ENCODE data around the gene SLC43A1. TPM values are rescaled to one million over a fixed set of nuclear protein-coding genes. Genes with fewer than 3 reads are reported as not detected.

SLC43A1 gene
- total RNA-seq, 1 experiment from 2014 or later, result 11.8 TPM

DNA sequence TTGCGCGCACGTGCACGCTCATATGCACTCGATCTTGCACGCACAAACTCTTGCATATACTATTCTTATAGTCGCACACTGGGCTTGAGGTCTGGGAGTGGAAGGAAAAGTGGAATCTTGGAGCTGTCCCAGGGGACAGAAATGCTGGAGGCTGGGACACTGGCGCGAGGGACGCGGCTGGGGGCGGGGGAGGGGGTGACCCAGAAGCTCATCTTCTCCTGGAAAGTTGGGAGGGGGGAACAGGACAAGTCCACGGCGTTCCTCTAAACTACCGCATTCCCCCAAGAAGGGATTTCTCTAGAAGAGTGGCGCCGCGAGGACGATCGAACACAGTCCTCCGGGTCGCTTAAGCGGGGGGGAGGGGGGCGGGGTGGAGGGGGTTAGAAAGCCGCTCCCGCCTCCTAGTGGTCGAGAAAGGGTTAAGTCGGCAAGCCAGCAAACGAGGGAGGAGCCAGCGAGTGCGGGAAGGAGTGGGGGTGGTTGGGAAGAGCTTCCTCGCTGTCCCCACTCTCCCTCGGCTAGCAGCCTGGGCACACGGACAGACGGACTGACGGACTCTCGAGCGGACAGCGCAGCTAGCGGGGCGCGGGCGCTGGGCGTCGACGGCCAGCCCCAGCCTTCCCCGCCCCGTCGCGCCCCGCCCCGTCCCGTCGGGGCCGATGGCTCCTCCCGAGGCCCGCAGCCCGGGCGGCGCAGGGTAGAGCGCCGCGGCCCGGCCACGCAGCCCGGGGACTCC is 55.3 kb downstream of the SLC43A1 start, which contains the start of gene RTN4RL2:
TSS of gene RTN4RL2 (plus strand) at position 507 of the 736 bp plus-strand sequence. CDS start 338 bp downstream, outside the sequence.
- peak within 1 kb of the TSS; percentile 59 for H3K9ac ChIP-seq (ENCODE audit: low read length)
- H3K4me1 ChIP-seq (ENCODE audit: control insufficient read depth in 1 of 2, insufficient read depth in 2 of 2, low read length in 2 of 2), result peaks cover 16 to 42% of the 10 kb centered on the region in 2 experiments; a peak in 3 of 4 replicates
- peak within 1 kb of the TSS; percentile 98 for H3K4me2 ChIP-seq (ENCODE audit: low read length)
- H3K36me3 ChIP-seq (ENCODE audit: control insufficient read depth in 1 of 2, insufficient read depth in 2 of 2, low read length in 2 of 2), result no peaks in the 10 kb centered on the region
- no peaks in the 10 kb centered on the region for H3K9me2 ChIP-seq (ENCODE audit: insufficient read depth)
- no TSS peak for BruUV-seq (replicated peaks)
- peak; percentile 68 for ATAC-seq
- TF ChIP-seq SIN3A (IDR thresholded peaks at IDR 0.05; ENCODE audit: low read depth) (no peak), CBX3 (IDR thresholded peaks at IDR 0.05; ENCODE audit: low read depth) (no peak), EGR1 (IDR thresholded peaks at IDR 0.05; ENCODE audit: low read depth) (no peak), ZNF274 (IDR thresholded peaks at IDR 0.05; ENCODE audit: low read depth, low read length) (no peak), POLR2AphosphoS5 (IDR thresholded peaks at IDR 0.05; ENCODE audit: low read depth, low read length) (peak; percentile 73)
- TF ChIP-seq, protein P1, sequence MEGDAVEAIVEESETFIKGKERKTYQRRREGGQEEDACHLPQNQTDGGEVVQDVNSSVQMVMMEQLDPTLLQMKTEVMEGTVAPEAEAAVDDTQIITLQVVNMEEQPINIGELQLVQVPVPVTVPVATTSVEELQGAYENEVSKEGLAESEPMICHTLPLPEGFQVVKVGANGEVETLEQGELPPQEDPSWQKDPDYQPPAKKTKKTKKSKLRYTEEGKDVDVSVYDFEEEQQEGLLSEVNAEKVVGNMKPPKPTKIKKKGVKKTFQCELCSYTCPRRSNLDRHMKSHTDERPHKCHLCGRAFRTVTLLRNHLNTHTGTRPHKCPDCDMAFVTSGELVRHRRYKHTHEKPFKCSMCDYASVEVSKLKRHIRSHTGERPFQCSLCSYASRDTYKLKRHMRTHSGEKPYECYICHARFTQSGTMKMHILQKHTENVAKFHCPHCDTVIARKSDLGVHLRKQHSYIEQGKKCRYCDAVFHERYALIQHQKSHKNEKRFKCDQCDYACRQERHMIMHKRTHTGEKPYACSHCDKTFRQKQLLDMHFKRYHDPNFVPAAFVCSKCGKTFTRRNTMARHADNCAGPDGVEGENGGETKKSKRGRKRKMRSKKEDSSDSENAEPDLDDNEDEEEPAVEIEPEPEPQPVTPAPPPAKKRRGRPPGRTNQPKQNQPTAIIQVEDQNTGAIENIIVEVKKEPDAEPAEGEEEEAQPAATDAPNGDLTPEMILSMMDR (IDR thresholded peaks at IDR 0.05 in 2 of 3, conservative IDR thresholded peaks at IDR 0.05 in 1 of 3; ENCODE audit: borderline replicate concordance in 1 of 3, insufficient read depth in 1 of 3, low read depth in 2 of 3, low read length in 2 of 3), result peak in 1 of 3 experiments; percentile 43; a peak in 1 of 6 replicates
- peak within 1 kb of the TSS; percentile 54; the same call in 1 of the 2 replicates for H3K27ac ChIP-seq (ENCODE audit: low read depth, low read length)
- ChIA-PET POLR2A (interaction anchor here (0.7 to 1.4 kb wide), 2 partner anchors 33 to 70 kb away, joined by 3 to 8 read pairs; partner anchors contain the start of gene TIMM10), CTCF (interaction anchor here (0.6 to 2.1 kb wide), 8 partner anchors 32 to 185 kb away, joined by 3 to 7 read pairs (median 4); partner anchors contain the start of genes SLC43A1 and UBE2L6), RAD21 (ENCODE audit: low non-redundant PET in 1 of 2, low total read pairs in 2 of 2, uncharacterized antibody in 2 of 2, unreplicated experiment in 2 of 2) (interaction anchor here (0.7 kb wide), 2 partner anchors 92 to 184 kb away, joined by 3 to 5 read pairs; no protein-coding TSS in a partner anchor)
- intact Hi-C loops (cut with micrococcal nuclease), result no loop called here
- H3K4me3 ChIP-seq (replicated peaks in 1 of 2; ENCODE audit: low read depth in 1 of 2, low read length in 2 of 2), result peak within 1 kb of the TSS; percentile 65 to 68
- H3K79me2 ChIP-seq (ENCODE audit: insufficient read depth, low read length), result no peaks in the 10 kb centered on the region
- no peaks in the 10 kb centered on the region for H4K20me1 ChIP-seq (ENCODE audit: insufficient read depth)
- H3K9me3 ChIP-seq (ENCODE audit: control insufficient read depth in 1 of 2, insufficient read depth in 1 of 2, low read depth in 1 of 2, low read length in 2 of 2), result no peaks in the 10 kb centered on the region
- peak; percentile 52 for DNase-seq (ENCODE audit: low read depth, low spot score)
- H3K27me3 ChIP-seq (ENCODE audit: insufficient read depth, low read length), result no peaks in the 10 kb centered on the region
- H2AFZ ChIP-seq (ENCODE audit: low read depth, low read length, poor library complexity, severe bottlenecking), result peak within 1 kb of the TSS; percentile 95
